DMS79 treated with DMSO at 0.1 percent for 48 hours (cell line): ENCODE measurements around the gene CASKIN2.

Experiments used
- DNase-seq: peaks from one replicate; lab custom pipeline; 2025; lab: John Stamatoyannopoulos, UW

Gene CASKIN2

GRCh38 chr17:75549246-75550138 is 34.2 kb upstream of the CASKIN2 start:
- peak; percentile 78 for DNase-seq

- no peak for DNase-seq
Measured at GRCh38 chr17:75548813-75549212, 33.5 kb upstream of the CASKIN2 start.

- no peak for DNase-seq
Measured at GRCh38 chr17:75547091-75547490, 31.8 kb upstream of the CASKIN2 start.

- no peak for DNase-seq
Measured at GRCh38 chr17:75546181-75546580, 30.8 kb upstream of the CASKIN2 start.

GRCh38 chr17:75544250-75544649 is 28.9 kb upstream of the CASKIN2 start:
- no peak for DNase-seq

GRCh38 chr17:75542728-75543336 is 27.5 kb upstream of the CASKIN2 start:
- DNase-seq, result no peak

GRCh38 chr17:75542229-75542628 is 26.9 kb upstream of the CASKIN2 start:
- no peak for DNase-seq

- DNase-seq, result no peak
Measured at GRCh38 chr17:75540923-75541503, 25.7 kb upstream of the CASKIN2 start.

- no peak for DNase-seq
Measured at GRCh38 chr17:75539967-75540729, 24.8 kb upstream of the CASKIN2 start.

GRCh38 chr17:75536366-75536765 is 21.0 kb upstream of the CASKIN2 start:
- no peak for DNase-seq

- no peak for DNase-seq
Measured at GRCh38 chr17:75535871-75536270, 20.5 kb upstream of the CASKIN2 start.

GRCh38 chr17:75535119-75535537 is 19.8 kb upstream of the CASKIN2 start:
- no peak for DNase-seq

GRCh38 chr17:75531721-75532072 is 16.4 kb upstream of the CASKIN2 start:
- no peak for DNase-seq

GRCh38 chr17:75530837-75531720 is 15.7 kb upstream of the CASKIN2 start:
- no peak for DNase-seq

- peak; percentile 17 for DNase-seq
Measured at GRCh38 chr17:75526555-75527270, 11.4 kb upstream of the CASKIN2 start.

GRCh38 chr17:75525806-75526554 is 10.6 kb upstream of the CASKIN2 start:
- no peak for DNase-seq

- DNase-seq, result peak; percentile 64
Measured at GRCh38 chr17:75524970-75525805, 9.9 kb upstream of the CASKIN2 start, which contains the start of gene LLGL2. LLGL2 (plus strand) TSS chr17:75525697; CDS start chr17:75543427, 17,730 bp downstream.

- DNase-seq, result no peak
Measured at GRCh38 chr17:75524269-75524969, 9.1 kb upstream of the CASKIN2 start.
